ENCODE data around the gene CHD2.

Gene CHD2

GRCh38 chr15:93019090-93019489 is 119.0 kb downstream of the CHD2 start:
- no peak overlapping the region for H3K4me3 ChIP-seq (ENCODE audit: low read length)
- H3K9me2 ChIP-seq (replicated peaks; ENCODE audit: control insufficient read depth, low read length), result no peaks in the 10 kb centered on the region
- no peaks in the 10 kb centered on the region; the same call in 1 of the 2 replicates for H4K20me1 ChIP-seq (ENCODE audit: control insufficient read depth, insufficient read depth, low read depth, low read length)
- H3K27me3 ChIP-seq (ENCODE audit: control insufficient read depth, low read length), result no peaks in the 10 kb centered on the region
- no peak overlapping the region for H3K27ac ChIP-seq (ENCODE audit: low read depth, low read length)
- H3K36me3 ChIP-seq (ENCODE audit: control insufficient read depth, low read length), result peaks cover 91% of the 10 kb centered on the region
- H3K9me3 ChIP-seq (ENCODE audit: control insufficient read depth, insufficient read depth, low read length), result no peaks in the 10 kb centered on the region
- H3K4me2 ChIP-seq (ENCODE audit: low read length), result no peak overlapping the region
- H3K4me1 ChIP-seq (ENCODE audit: control insufficient read depth, low read length), result no peaks in the 10 kb centered on the region
- no peaks in the 10 kb centered on the region for H3K79me2 ChIP-seq (ENCODE audit: control insufficient read depth, low read length)
- H3F3A ChIP-seq (ENCODE audit: control insufficient read depth, insufficient read depth), result no peaks in the 10 kb centered on the region
- no peak for TF ChIP-seq EZH2phosphoT487 (IDR thresholded peaks at IDR 0.05; ENCODE audit: borderline replicate concordance, low read length)
- no peak for TF ChIP-seq CTCF (IDR thresholded peaks at IDR 0.05; ENCODE audit: low read depth, low read length, poor library complexity, severe bottlenecking)

GRCh38 chr15:93019971-93020370 is 119.8 kb downstream of the CHD2 start:
- H3F3A ChIP-seq (ENCODE audit: control insufficient read depth, insufficient read depth), result no peaks in the 10 kb centered on the region

GRCh38 chr15:93020976-93021772 is 121.0 kb downstream of the CHD2 start:
- peaks cover 91% of the 10 kb centered on the region for H3K36me3 ChIP-seq (ENCODE audit: control insufficient read depth, low read length)
- TF ChIP-seq EZH2phosphoT487 (IDR thresholded peaks at IDR 0.05; ENCODE audit: borderline replicate concordance, low read length), result no peak
- no peak for TF ChIP-seq CTCF (IDR thresholded peaks at IDR 0.05; ENCODE audit: low read depth, low read length, poor library complexity, severe bottlenecking)

More at GRCh38 chr15:93019971-93020370, 119.8 kb downstream of the CHD2 start:
- Histone ChIP-seq H4K20me1 (ENCODE audit: control insufficient read depth, insufficient read depth, low read depth, low read length) (no peaks in the 10 kb centered on the region; the same call in 1 of the 2 replicates), H3K9me2 (replicated peaks; ENCODE audit: control insufficient read depth, low read length) (no peaks in the 10 kb centered on the region), H3K9me3 (ENCODE audit: control insufficient read depth, insufficient read depth, low read length) (no peaks in the 10 kb centered on the region), H3K79me2 (ENCODE audit: control insufficient read depth, low read length) (no peaks in the 10 kb centered on the region), H3K36me3 (ENCODE audit: control insufficient read depth, low read length) (peaks cover 91% of the 10 kb centered on the region), H3K4me3 (ENCODE audit: low read length) (no peak overlapping the region), H3K4me2 (ENCODE audit: low read length) (no peak overlapping the region), H3K27me3 (ENCODE audit: control insufficient read depth, low read length) (no peaks in the 10 kb centered on the region), H3K4me1 (ENCODE audit: control insufficient read depth, low read length) (no peaks in the 10 kb centered on the region), H3K27ac (ENCODE audit: low read depth, low read length) (no peak overlapping the region)
- TF ChIP-seq CTCF (IDR thresholded peaks at IDR 0.05; ENCODE audit: low read depth, low read length, poor library complexity, severe bottlenecking) (no peak), EZH2phosphoT487 (IDR thresholded peaks at IDR 0.05; ENCODE audit: borderline replicate concordance, low read length) (no peak)

More at GRCh38 chr15:93020976-93021772, 121.0 kb downstream of the CHD2 start:
- H3K4me1 ChIP-seq (ENCODE audit: control insufficient read depth, low read length), result no peaks in the 10 kb centered on the region
- no peaks in the 10 kb centered on the region for H3K9me3 ChIP-seq (ENCODE audit: control insufficient read depth, insufficient read depth, low read length)
- no peaks in the 10 kb centered on the region for H3K79me2 ChIP-seq (ENCODE audit: control insufficient read depth, low read length)
- no peak overlapping the region for H3K4me2 ChIP-seq (ENCODE audit: low read length)
- H4K20me1 ChIP-seq (ENCODE audit: control insufficient read depth, insufficient read depth, low read depth, low read length), result no peaks in the 10 kb centered on the region; the same call in 1 of the 2 replicates
- H3K27ac ChIP-seq (ENCODE audit: low read depth, low read length), result no peak overlapping the region
- H3F3A ChIP-seq (ENCODE audit: control insufficient read depth, insufficient read depth), result no peaks in the 10 kb centered on the region
- no peaks in the 10 kb centered on the region for H3K27me3 ChIP-seq (ENCODE audit: control insufficient read depth, low read length)
- H3K4me3 ChIP-seq (ENCODE audit: low read length), result no peak overlapping the region
- no peaks in the 10 kb centered on the region for H3K9me2 ChIP-seq (replicated peaks; ENCODE audit: control insufficient read depth, low read length)
